K562 (cell line): ENCODE measurements around the gene ENSA. TPM values are rescaled to one million over a fixed set of nuclear protein-coding genes. Genes with fewer than 3 reads are reported as not detected.

Experiments used
- GATAD2A ChIP-seq: fragments of 450-650 bp; IDR thresholded peaks from 2 replicates; pipeline ENCODE4 v1.6.1; 2017
- GTF2E2 ChIP-seq: fragments of 200-800 bp; sonication (Bioruptor generic); IDR thresholded peaks from 2 replicates; pipeline ENCODE4 v1.6.1; 2016; ENCODE audit warnings: missing genetic modification characterization, missing compliant biosample characterization
- HDAC2 ChIP-seq: fragments of 450-650 bp; IDR thresholded peaks from 2 replicates; pipeline ENCODE4 v1.6.1; 2016; ENCODE audit warnings: mild to moderate bottlenecking
- HNRNPLL ChIP-seq: fragments of 200-400 bp; formaldehyde crosslinking; IDR thresholded peaks from 2 replicates; pipeline ENCODE4 v1.6.1; 2017; ENCODE audit warnings: low read length, low read depth, mild to moderate bottlenecking; ENCODE audit not compliant: poor library complexity, severe bottlenecking
- MTA1 ChIP-seq: fragments of 450-650 bp; IDR thresholded peaks from 2 replicates; pipeline ENCODE4 v1.6.1; 2017; ENCODE audit warnings: borderline replicate concordance
- NBN ChIP-seq: fragments of 450-650 bp; IDR thresholded peaks from 2 replicates; pipeline ENCODE4 v1.6.1; 2016; ENCODE audit warnings: low read depth, mild to moderate bottlenecking
- NCOA4 ChIP-seq: fragments of 450-650 bp; IDR thresholded peaks from 2 replicates; pipeline ENCODE4 v1.6.1; 2018; ENCODE audit warnings: mild to moderate bottlenecking; ENCODE audit not compliant: partially characterized antibody
- NR2C2 ChIP-seq, 2 experiments: fragments of 200-800 bp in 1 of 2; sonication (Bioruptor generic) in 1 of 2; sonication (generic) in 1 of 2; formaldehyde crosslinking in 1 of 2; IDR thresholded peaks; 2 replicates each; pipeline versions ENCODE4 v1.6.1 to v1.8.0; 2016 to 2022; ENCODE audit warnings: mild to moderate bottlenecking in 1 of 2, missing compliant biosample characterization in 1 of 2, missing genetic modification characterization in 1 of 2, missing genetic modification reagents in 1 of 2
- RHOXF2B ChIP-seq: fragments of 250-450 bp; sonication (Bioruptor Pico); conservative IDR thresholded peaks from 2 replicates; pipeline ENCODE4 v1.5.1; 2021
- TCF3 ChIP-seq: sonication (generic); formaldehyde crosslinking; IDR thresholded peaks from 2 replicates; pipeline ENCODE4 v1.4.0; 2020; ENCODE audit warnings: mild to moderate bottlenecking, missing genetic modification reagents
- ZBTB7A ChIP-seq: IDR thresholded peaks from 2 replicates; pipeline ENCODE4 v1.6.1; 2011; ENCODE audit warnings: low read depth, mild to moderate bottlenecking, low read length, moderate library complexity, borderline replicate concordance; ENCODE audit not compliant: control insufficient read depth
- ZNF134 ChIP-seq: fragments of 250-450 bp; sonication (Bioruptor Pico); conservative IDR thresholded peaks from 2 replicates; pipeline ENCODE4 v1.4.0; 2020
- ZNF239 ChIP-seq: fragments of 250-450 bp; sonication (Bioruptor Pico); IDR thresholded peaks from 2 replicates; pipeline ENCODE4 v1.4.0; 2020; ENCODE audit warnings: mild to moderate bottlenecking
- ZNF316 ChIP-seq: fragments of 450-650 bp; IDR thresholded peaks from 2 replicates; pipeline ENCODE4 v1.6.1; 2016
- ZNF444 ChIP-seq: fragments of 250-450 bp; sonication (Bioruptor Pico); IDR thresholded peaks from 2 replicates; pipeline ENCODE4 v1.4.0; 2020; ENCODE audit warnings: mild to moderate bottlenecking, moderate library complexity
- ZNF561 ChIP-seq: fragments of 450-650 bp; formaldehyde crosslinking; conservative IDR thresholded peaks from 2 replicates; pipeline ENCODE4 v1.4.0; 2020; ENCODE audit warnings: mild to moderate bottlenecking, moderate library complexity
- ZNF696 ChIP-seq: fragments of 250-450 bp; sonication (Bioruptor Pico); conservative IDR thresholded peaks from 2 replicates; pipeline ENCODE4 v1.4.0; 2020; ENCODE audit warnings: mild to moderate bottlenecking, moderate library complexity
- ZNF707 ChIP-seq: fragments of 250-450 bp; sonication (Bioruptor Pico); conservative IDR thresholded peaks from 2 replicates; pipeline ENCODE4 v1.8.0; 2022; ENCODE audit warnings: inconsistent platforms, mild to moderate bottlenecking, moderate library complexity
- ZNF76 ChIP-seq: fragments of 250-450 bp; sonication (Bioruptor Pico); IDR thresholded peaks from 2 replicates; pipeline ENCODE4 v1.4.0; 2020; ENCODE audit warnings: mild to moderate bottlenecking, moderate library complexity, borderline replicate concordance
- ZSCAN29 ChIP-seq: fragments of 450-650 bp; IDR thresholded peaks from 2 replicates; pipeline ENCODE4 v1.6.1; 2017
- polyA plus RNA-seq, 8 experiments: library from polyadenylated mRNA; depleted of rRNA in 4 of 8; stranded (reverse) in 5 of 8; unstranded in 3 of 8; fragments of >200 nt; fragmentation: Nextera tagmentation in 2 of 8; fragmentation: Illumina TruSeq in 1 of 8; extraction: Ambion mirVana in 2 of 8; extraction: Trizol in 1 of 8; gene quantifications; 2 replicates each; pipeline versions ENCODE4 v1.2.1 to v1.2.3, GENCODE V29; 2011 to 2014; ENCODE audit warnings: inconsistent platforms in 1 of 8, missing spikeins in 1 of 8
- total RNA-seq, 7 experiments: library from RNA; depleted of rRNA in 6 of 7; stranded (reverse); fragments of >200 nt in 6 of 7; fragmentation: Illumina TruSeq in 2 of 7; extraction: Trizol in 2 of 7; gene quantifications; 2 replicates each; pipeline versions ENCODE4 v1.2.1 to v1.2.3, GENCODE V29; 2011 to 2021; ENCODE audit warnings: low replicate concordance in 1 of 7
- TF ChIP-seq, protein P1 (sequence below), 3 experiments: fragments of 200-800 bp in 1 of 3; sonication (Bioruptor generic) in 1 of 3; sonication (generic) in 1 of 3; formaldehyde crosslinking in 1 of 3; IDR thresholded peaks; 2 replicates each; pipeline versions ENCODE4 v1.6.1 to v1.8.0; 2016 to 2022; ENCODE audit warnings: mild to moderate bottlenecking in 2 of 3, missing compliant biosample characterization in 2 of 3, missing genetic modification characterization in 2 of 3, missing genetic modification reagents in 1 of 3
- TF ChIP-seq, protein P2 (sequence below): sonication (generic); formaldehyde crosslinking; IDR thresholded peaks from 2 replicates; pipeline ENCODE4 v1.8.1; 2022; ENCODE audit warnings: missing genetic modification reagents
- TF ChIP-seq, protein P3 (sequence below): fragments of 250-450 bp; sonication (Bioruptor Pico); IDR thresholded peaks from 2 replicates; pipeline ENCODE4 v1.8.0; 2022; ENCODE audit warnings: inconsistent platforms
- TF ChIP-seq, protein P4 (sequence below): sonication (generic); formaldehyde crosslinking; IDR thresholded peaks from 2 replicates; pipeline ENCODE4 v1.8.0; 2022; ENCODE audit warnings: missing genetic modification reagents, mild to moderate bottlenecking, borderline replicate concordance

ENSA gene
- total and polyA plus RNA-seq, 9 of the 15 experiments (the other 6 are each of a cell fraction or from before 2014, with no cell fraction given) = 68.1 to 605 (median 188) TPM

DNA sequence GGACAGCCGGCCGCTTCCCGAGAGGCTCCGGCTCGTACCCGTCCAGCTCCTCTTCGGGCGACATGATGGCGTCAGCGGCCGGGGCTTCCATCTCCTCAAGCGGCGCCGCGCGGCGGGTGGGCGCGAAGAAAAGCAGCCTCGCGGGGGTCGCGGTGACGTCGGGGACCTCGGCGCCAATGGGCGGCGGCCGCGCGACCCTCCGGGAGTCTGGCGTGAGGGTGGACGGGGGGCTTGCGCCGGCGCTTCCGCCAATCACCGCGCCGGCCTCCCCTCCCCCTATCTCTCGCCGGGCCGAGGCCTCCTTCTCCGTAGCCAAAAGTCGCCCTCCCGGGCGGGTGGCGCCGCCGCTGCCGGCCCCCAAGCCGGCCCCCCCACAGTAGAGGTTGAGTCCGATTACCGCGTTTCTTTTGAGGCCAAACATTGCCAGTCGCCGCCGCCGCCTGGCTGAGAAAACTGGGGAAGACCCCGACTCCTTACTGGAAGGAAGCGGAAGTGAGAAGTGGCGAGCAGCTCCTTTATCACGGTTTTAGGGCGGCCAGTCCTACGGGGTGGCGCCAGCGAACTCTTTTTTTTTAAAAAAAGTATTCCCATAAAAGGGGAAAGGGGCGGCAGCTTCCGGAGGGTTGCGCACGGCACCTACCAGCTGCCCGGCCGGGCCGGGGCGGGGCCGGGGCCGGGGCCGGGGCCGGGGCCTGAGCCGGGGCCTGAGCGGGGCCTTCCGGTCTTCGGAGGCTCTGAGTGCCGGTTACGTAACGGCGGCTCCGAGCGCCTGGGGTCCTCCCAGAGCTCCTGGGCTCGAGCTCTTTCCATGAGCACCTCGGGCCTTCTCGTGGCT is 50.1 kb downstream of the ENSA start, which contains the start of gene MCL1 (continued):
- TF ChIP-seq NR2C2 (CRISPR knock-in tag; IDR thresholded peaks at IDR 0.05) = no peak
- peak; percentile 70; the same call in 1 of the 2 replicates for TF ChIP-seq NR2C2 (tag; IDR thresholded peaks at IDR 0.05)
- TF ChIP-seq, protein P1, sequence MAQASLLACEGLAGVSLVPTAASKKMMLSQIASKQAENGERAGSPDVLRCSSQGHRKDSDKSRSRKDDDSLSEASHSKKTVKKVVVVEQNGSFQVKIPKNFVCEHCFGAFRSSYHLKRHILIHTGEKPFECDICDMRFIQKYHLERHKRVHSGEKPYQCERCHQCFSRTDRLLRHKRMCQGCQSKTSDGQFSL (CRISPR knock-in tag; IDR thresholded peaks at IDR 0.05) = peak; percentile 87
- TF ChIP-seq, protein P1 (tag; IDR thresholded peaks at IDR 0.05) = peak in 1 of 2 experiments; percentile 51; a peak in 1 of 4 replicates
- no peak; the same call in 1 of the 2 replicates for TF ChIP-seq ZSCAN29
- TF ChIP-seq ZNF707 (CRISPR knock-in tag) = no peak
- no peak for TF ChIP-seq TCF3
- no peak for TF ChIP-seq ZNF239 (CRISPR knock-in tag)
- no peak for TF ChIP-seq ZNF134 (CRISPR knock-in tag)
- no peak for TF ChIP-seq MTA1
- TF ChIP-seq ZBTB7A = peak; percentile 93
- 0 out of 2 replicates have a peak, but pooled peaks have one; percentile 29 for TF ChIP-seq GATAD2A
- TF ChIP-seq HNRNPLL = peak; percentile 48
- TF ChIP-seq ZNF696 (CRISPR knock-in tag) = no peak
- TF ChIP-seq ZNF76 (CRISPR knock-in tag) = no peak
- TF ChIP-seq, protein P2, sequence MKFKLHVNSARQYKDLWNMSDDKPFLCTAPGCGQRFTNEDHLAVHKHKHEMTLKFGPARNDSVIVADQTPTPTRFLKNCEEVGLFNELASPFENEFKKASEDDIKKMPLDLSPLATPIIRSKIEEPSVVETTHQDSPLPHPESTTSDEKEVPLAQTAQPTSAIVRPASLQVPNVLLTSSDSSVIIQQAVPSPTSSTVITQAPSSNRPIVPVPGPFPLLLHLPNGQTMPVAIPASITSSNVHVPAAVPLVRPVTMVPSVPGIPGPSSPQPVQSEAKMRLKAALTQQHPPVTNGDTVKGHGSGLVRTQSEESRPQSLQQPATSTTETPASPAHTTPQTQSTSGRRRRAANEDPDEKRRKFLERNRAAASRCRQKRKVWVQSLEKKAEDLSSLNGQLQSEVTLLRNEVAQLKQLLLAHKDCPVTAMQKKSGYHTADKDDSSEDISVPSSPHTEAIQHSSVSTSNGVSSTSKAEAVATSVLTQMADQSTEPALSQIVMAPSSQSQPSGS (CRISPR knock-in tag) = no peak
- peak; percentile 100 for TF ChIP-seq GTF2E2
- TF ChIP-seq NCOA4 = peak; percentile 45
- TF ChIP-seq NBN = no peak
- TF ChIP-seq, protein P3, sequence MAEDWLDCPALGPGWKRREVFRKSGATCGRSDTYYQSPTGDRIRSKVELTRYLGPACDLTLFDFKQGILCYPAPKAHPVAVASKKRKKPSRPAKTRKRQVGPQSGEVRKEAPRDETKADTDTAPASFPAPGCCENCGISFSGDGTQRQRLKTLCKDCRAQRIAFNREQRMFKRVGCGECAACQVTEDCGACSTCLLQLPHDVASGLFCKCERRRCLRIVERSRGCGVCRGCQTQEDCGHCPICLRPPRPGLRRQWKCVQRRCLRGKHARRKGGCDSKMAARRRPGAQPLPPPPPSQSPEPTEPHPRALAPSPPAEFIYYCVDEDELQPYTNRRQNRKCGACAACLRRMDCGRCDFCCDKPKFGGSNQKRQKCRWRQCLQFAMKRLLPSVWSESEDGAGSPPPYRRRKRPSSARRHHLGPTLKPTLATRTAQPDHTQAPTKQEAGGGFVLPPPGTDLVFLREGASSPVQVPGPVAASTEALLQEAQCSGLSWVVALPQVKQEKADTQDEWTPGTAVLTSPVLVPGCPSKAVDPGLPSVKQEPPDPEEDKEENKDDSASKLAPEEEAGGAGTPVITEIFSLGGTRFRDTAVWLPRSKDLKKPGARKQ (CRISPR knock-in tag) = no peak
- TF ChIP-seq ZNF444 = no peak
- no peak for TF ChIP-seq ZNF316
- TF ChIP-seq, protein P4, sequence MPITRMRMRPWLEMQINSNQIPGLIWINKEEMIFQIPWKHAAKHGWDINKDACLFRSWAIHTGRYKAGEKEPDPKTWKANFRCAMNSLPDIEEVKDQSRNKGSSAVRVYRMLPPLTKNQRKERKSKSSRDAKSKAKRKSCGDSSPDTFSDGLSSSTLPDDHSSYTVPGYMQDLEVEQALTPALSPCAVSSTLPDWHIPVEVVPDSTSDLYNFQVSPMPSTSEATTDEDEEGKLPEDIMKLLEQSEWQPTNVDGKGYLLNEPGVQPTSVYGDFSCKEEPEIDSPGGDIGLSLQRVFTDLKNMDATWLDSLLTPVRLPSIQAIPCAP = 0 out of 2 replicates have a peak, but pooled peaks have one; percentile 22
- no peak for TF ChIP-seq HDAC2
- no peak for TF ChIP-seq ZNF561 (CRISPR knock-in tag)
- TF ChIP-seq RHOXF2B (CRISPR knock-in tag) = no peak
